ENCODE results near the gene CDC7. TPM values are rescaled to one million over a fixed set of nuclear protein-coding genes. Genes with fewer than 3 reads are reported as not detected.
A peak's percentile ranks its signal among the peaks of the same experiment; 100 is the strongest.

CDC7 gene
- total and polyA plus RNA-seq, 2 of the 13 experiments (the other 11 are each of a cell fraction or from before 2014, with no cell fraction given), result 2.5 to 12.6 TPM

GRCh38 chr1:91500756-91501522 lies at the start of gene CDC7 (continued):
- no peak for TF ChIP-seq GTF3A (CRISPR knock-in tag; conservative IDR thresholded peaks at IDR 0.05)
- 0 out of 2 replicates have a peak, but pooled peaks have one; percentile 7 for TF ChIP-seq FOSL2 (CRISPR knock-in tag; IDR thresholded peaks at IDR 0.05)
- peak; percentile 39 for TF ChIP-seq ZNF331 (CRISPR knock-in tag; IDR thresholded peaks at IDR 0.05)
- TF ChIP-seq ZNF766 (CRISPR knock-in tag; IDR thresholded peaks at IDR 0.05; ENCODE audit: borderline replicate concordance), result peak; percentile 38; the same call in 1 of the 2 replicates
- peak; percentile 49 for TF ChIP-seq TAF1 (CRISPR knock-in tag; IDR thresholded peaks at IDR 0.05)
- TF ChIP-seq, protein P1, sequence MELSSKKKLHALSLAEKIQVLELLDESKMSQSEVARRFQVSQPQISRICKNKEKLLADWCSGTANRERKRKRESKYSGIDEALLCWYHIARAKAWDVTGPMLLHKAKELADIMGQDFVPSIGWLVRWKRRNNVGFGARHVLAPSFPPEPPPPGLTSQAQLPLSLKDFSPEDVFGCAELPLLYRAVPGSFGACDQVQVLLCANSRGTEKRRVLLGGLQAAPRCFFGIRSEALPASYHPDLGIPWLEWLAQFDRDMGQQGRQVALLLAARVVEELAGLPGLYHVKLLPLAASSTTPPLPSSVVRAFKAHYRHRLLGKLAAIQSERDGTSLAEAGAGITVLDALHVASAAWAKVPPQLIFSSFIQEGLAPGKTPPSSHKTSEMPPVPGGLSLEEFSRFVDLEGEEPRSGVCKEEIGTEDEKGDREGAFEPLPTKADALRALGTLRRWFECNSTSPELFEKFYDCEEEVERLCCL (CRISPR knock-in tag; IDR thresholded peaks at IDR 0.05; ENCODE audit: borderline replicate concordance), result 0 out of 2 replicates have a peak, but pooled peaks have one; percentile 76
- TF ChIP-seq MBNL3 (CRISPR knock-in tag; conservative IDR thresholded peaks at IDR 0.05), result no peak
- TF ChIP-seq FOXC1 (CRISPR knock-in tag; IDR thresholded peaks at IDR 0.05; ENCODE audit: borderline replicate concordance), result peak; percentile 32; the same call in 1 of the 2 replicates
- TF ChIP-seq AGO2 (optimal IDR thresholded peaks at IDR 0.05; ENCODE audit: low read depth, low read length), result peak; percentile 77
- TF ChIP-seq ZBTB7B (CRISPR knock-in tag; IDR thresholded peaks at IDR 0.05), result peak; percentile 38; the same call in 1 of the 2 replicates
- peak; percentile 42; the same call in 1 of the 2 replicates for TF ChIP-seq ZBTB34 (CRISPR knock-in tag; IDR thresholded peaks at IDR 0.05)
- peak; percentile 62; the same call in 1 of the 2 replicates for TF ChIP-seq MYC (CRISPR knock-in tag; IDR thresholded peaks at IDR 0.05; ENCODE audit: borderline replicate concordance)
- no peak for TF ChIP-seq SRF (IDR thresholded peaks at IDR 0.05; ENCODE audit: low read depth, low read length)
- TF ChIP-seq ARNT2 (CRISPR knock-in tag; IDR thresholded peaks at IDR 0.05; ENCODE audit: low read depth), result peak; percentile 27; the same call in 1 of the 2 replicates
- TF ChIP-seq YEATS4 (CRISPR knock-in tag; IDR thresholded peaks at IDR 0.05; ENCODE audit: borderline replicate concordance), result peak; percentile 50; the same call in 1 of the 2 replicates
- no peak for TF ChIP-seq EHMT2 (IDR thresholded peaks at IDR 0.05; ENCODE audit: borderline replicate concordance, low read depth, low read length)
- TF ChIP-seq ZNF605 (CRISPR knock-in tag; IDR thresholded peaks at IDR 0.05), result peak; percentile 81; the same call in 1 of the 2 replicates
- TF ChIP-seq ZXDC (CRISPR knock-in tag; IDR thresholded peaks at IDR 0.05), result peak; percentile 39; the same call in 1 of the 2 replicates
- peak; percentile 58; the same call in 1 of the 2 replicates for TF ChIP-seq ZSCAN31 (CRISPR knock-in tag; IDR thresholded peaks at IDR 0.05; ENCODE audit: low read depth)
- TF ChIP-seq, protein P2, sequence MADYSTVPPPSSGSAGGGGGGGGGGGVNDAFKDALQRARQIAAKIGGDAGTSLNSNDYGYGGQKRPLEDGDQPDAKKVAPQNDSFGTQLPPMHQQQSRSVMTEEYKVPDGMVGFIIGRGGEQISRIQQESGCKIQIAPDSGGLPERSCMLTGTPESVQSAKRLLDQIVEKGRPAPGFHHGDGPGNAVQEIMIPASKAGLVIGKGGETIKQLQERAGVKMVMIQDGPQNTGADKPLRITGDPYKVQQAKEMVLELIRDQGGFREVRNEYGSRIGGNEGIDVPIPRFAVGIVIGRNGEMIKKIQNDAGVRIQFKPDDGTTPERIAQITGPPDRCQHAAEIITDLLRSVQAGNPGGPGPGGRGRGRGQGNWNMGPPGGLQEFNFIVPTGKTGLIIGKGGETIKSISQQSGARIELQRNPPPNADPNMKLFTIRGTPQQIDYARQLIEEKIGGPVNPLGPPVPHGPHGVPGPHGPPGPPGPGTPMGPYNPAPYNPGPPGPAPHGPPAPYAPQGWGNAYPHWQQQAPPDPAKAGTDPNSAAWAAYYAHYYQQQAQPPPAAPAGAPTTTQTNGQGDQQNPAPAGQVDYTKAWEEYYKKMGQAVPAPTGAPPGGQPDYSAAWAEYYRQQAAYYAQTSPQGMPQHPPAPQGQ (CRISPR knock-in tag; IDR thresholded peaks at IDR 0.05; ENCODE audit: borderline replicate concordance), result no peak
- TF ChIP-seq ATF3 (CRISPR knock-in tag; IDR thresholded peaks at IDR 0.05), result no peak

Data from HepG2 (cell line).